ENCODE results near the gene ZNF674.

DNA sequence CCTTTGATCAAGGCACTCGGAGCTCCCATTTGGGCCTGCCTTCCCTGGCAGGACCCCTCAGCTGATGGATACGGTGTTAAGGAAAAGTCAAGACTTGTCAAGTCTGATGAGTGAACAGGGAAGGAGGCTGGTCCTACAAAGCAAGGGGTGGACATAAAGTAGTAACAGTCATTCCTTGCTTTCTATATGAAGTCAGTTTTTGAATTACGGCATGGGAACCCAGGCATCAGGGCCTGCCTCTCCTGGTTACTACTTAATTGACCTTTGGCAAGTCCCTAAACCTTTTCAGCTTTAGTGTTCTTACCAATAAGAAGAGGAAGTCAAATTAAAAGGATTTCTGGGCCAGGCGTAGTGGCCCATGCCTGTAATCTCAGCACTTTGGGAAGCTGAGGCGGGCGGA lies 35.4 kb upstream of the ZNF674 start:
- TF ChIP-seq CTCF (IDR thresholded peaks at IDR 0.05; ENCODE audit: low read length): no peak
- TF ChIP-seq EZH2phosphoT487 (IDR thresholded peaks at IDR 0.05; ENCODE audit: low read length): no peak
- TF ChIP-seq EZH2 (optimal IDR thresholded peaks at IDR 0.05; ENCODE audit: low read depth, low read length): no peak
